Kidney (tissue), 14 donors: ENCODE data around the gene ALDH1B1. TPM values are rescaled to one million over a fixed set of nuclear protein-coding genes. Genes with fewer than 3 reads are reported as not detected.

Experiments
- DNase-seq, 5 donors: peaks; one replicate each; pipeline ENCODE4 v3.0.0-alpha.2; 2013 to 2020
- FAIRE-seq: peaks from 2 replicates; lab custom pipeline; 2012; peaks lifted over from hg19 to GRCh38; lab: Jason Lieb, UNC
- H3K27ac ChIP-seq, 2 donors: one replicate each; pipeline ENCODE4 v1.7.0; 2013; ENCODE audit warnings: low read depth in 2 of 2, low read length in 2 of 2, inconsistent platforms in 1 of 2
- H3K27me3 ChIP-seq: one replicate; pipeline ENCODE4 v1.7.1; 2013; ENCODE audit warnings: low read length, inconsistent platforms; ENCODE audit not compliant: control insufficient read depth, insufficient read depth
- H3K36me3 ChIP-seq, 3 donors: one replicate each; pipeline versions ENCODE4 v1.7.0 to v1.7.1; 2013; ENCODE audit warnings: low read length in 3 of 3, control low read depth in 1 of 3, inconsistent platforms in 1 of 3; ENCODE audit not compliant: insufficient read depth in 3 of 3, control insufficient read depth in 2 of 3
- H3K4me1 ChIP-seq, 3 donors: one replicate each; pipeline versions ENCODE4 v1.7.0 to v1.7.1; 2013; ENCODE audit warnings: low read length in 3 of 3, inconsistent platforms in 1 of 3, low read depth in 1 of 3; ENCODE audit not compliant: control insufficient read depth in 2 of 3, insufficient read depth in 2 of 3
- H3K4me3 ChIP-seq, 3 donors: one replicate each; pipeline versions ENCODE4 v1.7.0 to v1.8.1; 2013; ENCODE audit warnings: low read length in 3 of 3, control low read depth in 1 of 3, inconsistent platforms in 1 of 3
- H3K9ac ChIP-seq, 3 donors: one replicate each; pipeline versions ENCODE4 v1.7.0 to v1.7.1; 2013; ENCODE audit warnings: low read length in 3 of 3, control low read depth in 1 of 3, inconsistent platforms in 1 of 3
- H3K9me3 ChIP-seq, 3 donors: one replicate each; pipeline versions ENCODE4 v1.7.0 to v1.7.1; 2013; ENCODE audit warnings: low read length in 3 of 3, control low read depth in 1 of 3, inconsistent platforms in 1 of 3; ENCODE audit not compliant: control insufficient read depth in 2 of 3, insufficient read depth in 1 of 3
- CTCF ChIP-seq: IDR thresholded peaks from 3 replicates; pipeline ENCODE4 v1.5.1; 2012; ENCODE audit warnings: mild to moderate bottlenecking, moderate library complexity, borderline replicate concordance; ENCODE audit not compliant: insufficient read depth; ENCODE audit errors: extremely low read depth
- intact Hi-C: fragments of 100-400 bp; cut with DNase I; formaldehyde crosslinking; loops from one replicate; pipeline ENCODE4 v1.11.1; 2022
- polyA plus RNA-seq: library from polyadenylated mRNA; stranded (reverse); fragments of 350-450 nt; fragmentation: Illumina TruSeq; extraction: RNeasy Lipid Tissue Mini Kit (QIAGEN cat#74804); gene quantifications from one replicate; pipeline ENCODE4 v1.2.3, GENCODE V29; 2014; ENCODE audit warnings: low read depth, low replicate concordance; ENCODE audit not compliant: insufficient read depth
- total RNA-seq: library from RNA; stranded (reverse); fragmentation: NEBNext Ultra II Directional; extraction: Animal tissue kit (Norgen Biotek cat#: 25700); gene quantifications from one replicate; pipeline ENCODE4 v1.2.1, GENCODE V29; 2021
- donor health status: control.
- donor health status: control.
- donor health status: control.
- donor health status: control.
- donor health status: control.
- donor health status: DM: yes; HTN: yes; CAD: no.
- donor health status: Normal renal cell carcinoma (clear cell type).

Gene ALDH1B1
- total and polyA plus RNA-seq, 2 donors from 2014 or later, result 37.7 to 74.7 TPM

GRCh38 chr9:38359297-38359653 lies 33.2 kb upstream of the ALDH1B1 start:
- H3K27me3 ChIP-seq, result no peaks in the 10 kb centered on the region
- TF ChIP-seq CTCF, result no peak
- no peaks in the 10 kb centered on the region for H3K9me3 ChIP-seq
- no peak overlapping the region for H3K4me3 ChIP-seq
- no peaks in the 10 kb centered on the region for H3K36me3 ChIP-seq
- peak overlapping the region; percentile 52 to 71 for H3K27ac ChIP-seq
- H3K4me1 ChIP-seq, result peaks cover 0 to 24% (median 18%) of the 10 kb centered on the region in 3 donors
- no peak for FAIRE-seq
- DNase-seq, result no peak
- intact Hi-C loops, result no loop called here
- H3K9ac ChIP-seq, result peak overlapping the region in 1 of 3 donors; percentile 9

- no peak for FAIRE-seq
- Histone ChIP-seq H3K9me3 (no peaks in the 10 kb centered on the region), H3K9ac (peak overlapping the region in 1 of 3 donors; percentile 9), H3K36me3 (no peaks in the 10 kb centered on the region), H3K27me3 (no peaks in the 10 kb centered on the region), H3K4me1 (peaks cover 0 to 24% (median 18%) of the 10 kb centered on the region in 3 donors), H3K4me3 (no peak overlapping the region), H3K27ac (peak overlapping the region; percentile 52 to 71)
- intact Hi-C loops, result loop anchor here (10.0 kb wide), 1 partner anchor 445 kb away; no protein-coding TSS in a partner anchor
- TF ChIP-seq CTCF, result no peak
- peak in 1 of 5 donors; percentile 25 for DNase-seq
Measured at GRCh38 chr9:38359689-38360385, 32.7 kb upstream of the ALDH1B1 start.

- no peak for TF ChIP-seq CTCF
- H3K4me1 ChIP-seq, result peaks cover 0 to 19% (median 16%) of the 10 kb centered on the region in 3 donors
- H3K4me3 ChIP-seq, result no peak overlapping the region
- H3K36me3 ChIP-seq, result no peaks in the 10 kb centered on the region
- H3K9me3 ChIP-seq, result no peaks in the 10 kb centered on the region
- H3K27ac ChIP-seq, result no peak overlapping the region
- DNase-seq (peak in 1 of 5 donors; percentile 33), FAIRE-seq (no peak)
- H3K27me3 ChIP-seq, result no peaks in the 10 kb centered on the region
- intact Hi-C loops, result loop anchor here (10.0 kb wide), 1 partner anchor 446 kb away; no protein-coding TSS in a partner anchor
- no peak overlapping the region for H3K9ac ChIP-seq
Measured at GRCh38 chr9:38360839-38361472, 31.5 kb upstream of the ALDH1B1 start.
